DMS53 treated with DMSO at 0.1 percent for 48 hours (cell line): Measurements from ENCODE around the gene SLCO2B1.

Experiments used
- DNase-seq: peaks from one replicate; lab custom pipeline; 2025; ENCODE audit not compliant: unreplicated experiment; lab: John Stamatoyannopoulos, UW

SLCO2B1 gene

GRCh38 chr11:75145196-75145971 is 5.5 kb upstream of the SLCO2B1 start:
- DNase-seq = no peak

GRCh38 chr11:75145972-75146519 is 4.9 kb upstream of the SLCO2B1 start:
- no peak for DNase-seq

GRCh38 chr11:75146711-75147110 is 4.2 kb upstream of the SLCO2B1 start:
- no peak for DNase-seq

- no peak for DNase-seq
Measured at GRCh38 chr11:75147191-75147874, 3.6 kb upstream of the SLCO2B1 start.

DNA sequence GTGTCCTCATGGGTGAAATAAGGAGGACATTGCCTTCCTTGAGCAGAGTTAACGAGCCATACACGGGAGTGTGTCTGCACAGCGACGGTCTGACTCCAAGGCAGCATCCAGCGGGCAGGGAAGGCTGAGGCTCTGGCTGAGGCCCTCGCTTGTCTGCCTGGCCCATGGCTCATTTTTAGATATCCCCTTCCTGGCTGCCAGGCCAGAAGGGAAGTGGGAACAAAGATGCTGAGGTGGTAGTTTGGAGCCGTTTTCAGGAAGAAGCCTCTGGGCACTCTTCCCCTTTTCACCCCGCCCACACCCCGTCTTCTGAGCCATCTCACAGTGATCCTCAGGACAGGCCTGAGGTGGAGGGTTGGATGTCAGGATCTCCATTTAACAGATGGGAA is 3.0 kb upstream of the SLCO2B1 start:
- DNase-seq = no peak

- no peak for DNase-seq
Measured at GRCh38 chr11:75148436-75148983, 2.4 kb upstream of the SLCO2B1 start.

GRCh38 chr11:75149766-75150465 is 991 bp upstream of the SLCO2B1 start:
- no peak for DNase-seq

- DNase-seq = no peak
Measured at GRCh38 chr11:75151346-75152047, 590 bp downstream of the SLCO2B1 start.

DNA sequence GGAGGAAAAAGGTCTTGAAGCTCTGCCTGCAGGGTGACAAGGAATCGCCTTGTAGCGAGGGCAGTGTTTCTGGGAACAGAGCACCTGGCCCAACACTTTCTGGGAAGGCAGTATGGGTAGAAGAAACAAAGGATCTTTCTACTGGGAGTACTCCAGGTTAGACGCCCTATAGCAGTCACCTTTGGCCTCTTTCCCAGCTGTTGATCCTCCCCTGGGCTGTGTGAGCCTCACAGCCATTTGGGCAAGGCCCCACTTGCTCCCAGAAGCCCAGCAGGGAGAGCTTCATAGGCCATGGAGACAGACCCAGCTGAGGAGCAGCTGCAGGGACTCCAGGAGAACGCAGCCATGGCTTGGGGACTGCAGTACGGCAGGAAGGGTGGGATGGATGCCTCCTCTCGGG is 1.2 kb downstream of the SLCO2B1 start:
- DNase-seq = no peak

DNA sequence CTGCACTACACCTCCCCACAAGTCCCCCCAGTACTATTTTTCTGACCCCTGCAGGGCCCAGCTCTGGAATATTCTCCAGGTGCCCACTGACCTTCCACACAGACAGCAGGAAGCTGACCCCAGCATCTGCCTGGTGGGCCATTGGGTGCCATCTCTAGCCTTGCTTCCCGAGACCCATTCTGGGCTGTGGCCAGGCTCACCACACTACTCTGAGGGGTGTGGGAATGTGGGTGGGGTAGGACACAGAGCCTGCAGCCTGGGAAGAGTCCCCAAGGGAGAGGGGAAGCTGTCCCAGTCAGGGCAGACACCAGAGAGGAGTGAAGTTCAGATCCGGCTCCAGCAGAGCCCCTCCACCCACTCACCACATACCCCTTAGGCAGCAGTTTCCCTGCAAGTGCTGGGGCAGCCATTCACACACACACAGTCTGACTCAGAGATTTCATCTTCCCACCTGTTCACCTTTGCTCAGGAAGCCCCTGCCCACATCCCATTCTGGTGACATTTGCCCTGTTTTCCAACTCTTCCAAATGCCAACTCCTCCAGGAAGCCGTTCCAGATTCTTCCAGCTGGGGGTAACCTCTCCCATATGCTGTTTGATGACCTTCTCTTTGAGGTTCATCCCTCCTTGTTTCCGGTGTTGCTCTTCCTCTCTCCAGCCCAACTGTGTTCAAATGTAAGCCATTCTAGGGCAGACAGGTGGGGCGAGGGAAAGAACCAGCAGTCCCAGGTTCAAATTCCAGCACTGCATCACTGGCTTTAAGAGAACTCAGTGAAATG is 1.9 kb downstream of the SLCO2B1 start:
- DNase-seq = no peak

DNA sequence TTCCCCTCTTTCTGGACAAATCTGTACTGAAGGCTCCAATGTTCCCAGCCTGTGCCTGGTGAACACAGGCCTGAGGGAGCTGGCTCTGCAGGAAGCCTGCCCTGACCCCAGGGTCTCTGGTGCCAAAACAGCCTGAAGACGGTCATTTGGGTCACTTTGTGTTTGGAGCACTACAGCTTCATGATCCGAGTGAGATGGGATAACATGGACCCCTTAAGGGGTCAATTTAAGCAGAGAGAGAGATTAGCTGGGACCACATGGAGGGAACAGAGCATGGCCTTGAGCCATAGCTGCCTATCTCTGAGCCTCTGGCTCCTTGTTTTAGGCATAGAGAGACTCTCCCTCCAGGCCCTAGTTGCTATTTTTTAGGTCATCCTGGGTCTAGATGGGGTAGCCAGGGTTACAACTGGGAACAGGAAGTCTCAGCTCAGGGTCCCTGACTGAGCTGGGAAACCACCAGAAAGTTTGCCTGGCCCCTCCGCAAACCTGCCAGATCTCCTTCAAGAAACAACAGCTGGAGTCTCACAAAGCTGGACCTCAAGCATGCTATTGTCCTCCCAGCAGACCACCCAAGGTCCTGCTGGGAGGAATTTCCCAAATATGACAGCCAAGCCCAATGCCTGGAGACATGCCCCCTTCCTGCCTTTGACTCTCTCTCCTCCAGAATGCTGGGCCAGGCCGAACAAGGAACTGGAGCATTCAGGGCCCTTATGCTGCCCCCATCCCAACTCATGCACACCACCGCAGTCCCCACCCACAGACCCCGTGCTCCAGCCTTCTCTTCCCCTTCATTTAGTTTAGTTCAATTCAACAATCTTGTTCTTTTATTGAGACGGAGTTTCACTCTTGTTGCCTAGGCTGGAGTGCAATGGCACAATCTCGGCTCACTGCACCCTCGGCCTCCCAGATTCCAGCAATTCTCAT is 4.0 kb downstream of the SLCO2B1 start:
- DNase-seq = no peak

- no peak for DNase-seq
Measured at GRCh38 chr11:75155570-75156422, 4.9 kb downstream of the SLCO2B1 start.

GRCh38 chr11:75158241-75158640 is 7.3 kb downstream of the SLCO2B1 start:
- no peak for DNase-seq

DNA sequence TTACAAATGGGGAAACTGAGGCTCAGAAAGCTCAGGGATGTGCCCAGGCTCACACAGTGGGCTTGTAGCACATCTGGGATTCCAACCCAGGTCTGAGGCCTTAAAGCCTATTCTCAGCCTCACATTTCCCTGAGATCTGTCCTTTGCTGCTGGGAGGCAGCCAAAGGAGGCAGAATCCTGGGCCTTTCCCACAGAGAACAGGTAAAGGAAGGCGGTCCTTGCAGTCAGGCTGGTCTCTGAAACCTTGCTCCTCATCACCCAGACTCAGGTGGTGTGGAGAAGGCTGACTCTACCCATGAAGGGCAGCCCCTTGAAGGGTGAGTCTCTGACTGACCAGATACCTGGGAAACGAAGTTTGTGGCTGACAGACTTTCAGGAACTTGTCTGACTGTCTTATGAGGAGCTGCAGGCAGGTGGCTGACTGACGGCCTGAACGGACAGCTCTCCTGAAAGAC is 7.8 kb downstream of the SLCO2B1 start:
- no peak for DNase-seq

DNA sequence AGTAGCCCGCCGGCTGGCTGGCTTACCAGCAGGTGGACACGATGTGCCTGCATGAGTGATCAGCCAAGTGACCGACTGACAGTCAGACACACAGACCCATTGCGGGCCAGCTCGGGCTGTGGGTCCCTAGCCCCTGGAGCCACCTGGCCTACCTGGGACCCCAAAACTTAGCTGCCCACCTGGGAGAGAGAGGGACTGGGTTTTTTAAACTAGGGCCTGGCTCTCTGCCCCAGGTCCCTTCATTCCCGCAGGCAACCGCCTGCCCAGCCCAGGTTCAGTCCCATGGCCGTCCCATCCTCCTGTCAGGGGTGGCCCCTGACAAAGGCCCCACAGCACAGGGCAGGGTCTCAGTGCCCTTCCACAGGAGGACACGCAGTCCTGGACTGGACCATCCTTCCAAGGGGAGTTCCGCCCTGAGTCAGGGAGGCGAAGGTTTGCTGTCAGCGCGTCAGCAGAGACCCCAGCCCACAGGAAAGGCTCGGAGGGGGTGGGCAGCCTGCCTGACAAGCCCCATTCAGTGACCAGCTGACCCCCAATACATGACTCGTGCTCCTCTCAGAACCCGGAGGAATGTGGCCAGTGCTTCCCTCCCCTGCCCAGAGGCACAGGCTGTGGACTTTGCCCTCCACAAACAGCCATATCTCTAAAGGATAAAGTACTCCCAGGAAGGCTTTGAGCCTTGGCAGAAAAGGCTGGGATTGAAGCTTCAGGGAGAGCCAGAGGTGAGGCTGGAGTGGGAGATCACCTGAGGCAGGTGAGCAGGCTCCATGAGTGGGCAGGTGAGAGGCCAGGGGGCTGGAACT is 8.4 kb downstream of the SLCO2B1 start:
- peak; percentile 76 for DNase-seq

GRCh38 chr11:75160220-75160757 is 9.4 kb downstream of the SLCO2B1 start:
- DNase-seq = no peak

- no peak for DNase-seq
Measured at GRCh38 chr11:75160880-75161279, 10.0 kb downstream of the SLCO2B1 start.
